Kidney capillary endothelial cell (primary cell): ENCODE results near the gene PCDHAC1.

Experiments used
- DNase-seq: peaks from one replicate; pipeline ENCODE4 v3.0.0-alpha.2; 2018; ENCODE audit warnings: low spot score

Gene PCDHAC1

GRCh38 chr5:140966293-140967225, 40.5 kb downstream of the PCDHAC1 start, which contains the start of gene PCDHAC2:
PCDHAC2 (plus strand) TSS chr5:140966476; CDS start chr5:140966767, 291 bp downstream.
- no peak for DNase-seq

GRCh38 chr5:140967226-140967893, 41.3 kb downstream of the PCDHAC1 start:
- no peak for DNase-seq

DNA sequence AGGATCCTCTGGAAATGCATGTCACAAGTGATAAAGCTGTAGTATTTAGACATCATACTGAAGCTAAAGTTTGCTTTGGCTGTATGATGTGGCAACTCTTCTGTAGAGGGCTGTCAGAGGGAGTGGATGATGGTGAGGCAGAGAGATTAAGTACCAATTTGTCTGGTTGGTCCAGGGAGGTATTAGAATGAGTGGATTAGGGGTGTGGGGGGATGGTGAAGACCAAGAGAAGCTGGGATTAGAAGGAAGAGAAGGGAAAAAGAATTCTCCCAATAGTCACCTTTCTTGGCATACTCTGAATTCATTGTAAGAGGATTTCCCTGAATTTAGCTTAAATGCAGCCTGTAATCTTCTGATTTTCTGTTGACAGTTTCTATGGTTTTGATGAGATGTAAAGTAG, 43.8 kb downstream of the PCDHAC1 start:
- no peak for DNase-seq

- no peak for DNase-seq
Observed at GRCh38 chr5:140973550-140973949, 47.5 kb downstream of the PCDHAC1 start.

- no peak for DNase-seq
Observed at GRCh38 chr5:140977003-140977402, 50.9 kb downstream of the PCDHAC1 start.

- no peak for DNase-seq
Observed at GRCh38 chr5:140978260-140978659, 52.2 kb downstream of the PCDHAC1 start.

- DNase-seq, result no peak
Observed at GRCh38 chr5:140978983-140979382, 52.9 kb downstream of the PCDHAC1 start.
